ENCODE data around the gene MYOF. TPM values are rescaled to one million over a fixed set of nuclear protein-coding genes. Genes with fewer than 3 reads are reported as not detected.

The MYOF gene
- polyA plus RNA-seq, 1 of the 3 experiments (the other 2 are of a cell fraction): 103 TPM

DNA sequence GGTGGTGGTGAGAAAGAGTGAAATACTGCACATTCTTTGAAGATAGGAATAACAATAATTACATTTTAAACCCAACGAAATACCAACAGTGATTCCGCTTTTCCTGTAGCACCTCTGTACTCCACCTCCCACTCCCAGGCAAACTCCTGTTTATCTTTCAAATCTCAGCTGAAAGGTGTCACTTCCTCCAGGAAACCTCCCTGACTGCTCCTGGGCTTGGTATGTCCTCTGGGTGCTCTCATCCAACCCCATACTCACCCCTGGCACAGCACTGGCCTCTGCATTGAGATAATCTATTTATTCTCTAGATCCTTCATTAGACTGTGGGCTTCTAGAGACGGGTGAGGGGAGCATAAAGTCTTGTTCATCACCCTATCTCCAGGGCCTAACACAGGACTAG lies 148.0 kb downstream of the MYOF start (continued):
- TF ChIP-seq FOSL2 (IDR thresholded peaks at IDR 0.05; ENCODE audit: borderline replicate concordance, low read depth) (no peak), NRF1 (IDR thresholded peaks at IDR 0.05; ENCODE audit: low read depth, low read length) (no peak)
- TF ChIP-seq, protein P1, sequence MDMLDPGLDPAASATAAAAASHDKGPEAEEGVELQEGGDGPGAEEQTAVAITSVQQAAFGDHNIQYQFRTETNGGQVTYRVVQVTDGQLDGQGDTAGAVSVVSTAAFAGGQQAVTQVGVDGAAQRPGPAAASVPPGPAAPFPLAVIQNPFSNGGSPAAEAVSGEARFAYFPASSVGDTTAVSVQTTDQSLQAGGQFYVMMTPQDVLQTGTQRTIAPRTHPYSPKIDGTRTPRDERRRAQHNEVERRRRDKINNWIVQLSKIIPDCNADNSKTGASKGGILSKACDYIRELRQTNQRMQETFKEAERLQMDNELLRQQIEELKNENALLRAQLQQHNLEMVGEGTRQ (IDR thresholded peaks at IDR 0.05; ENCODE audit: borderline replicate concordance, low read depth, low read length): no peak

DNA sequence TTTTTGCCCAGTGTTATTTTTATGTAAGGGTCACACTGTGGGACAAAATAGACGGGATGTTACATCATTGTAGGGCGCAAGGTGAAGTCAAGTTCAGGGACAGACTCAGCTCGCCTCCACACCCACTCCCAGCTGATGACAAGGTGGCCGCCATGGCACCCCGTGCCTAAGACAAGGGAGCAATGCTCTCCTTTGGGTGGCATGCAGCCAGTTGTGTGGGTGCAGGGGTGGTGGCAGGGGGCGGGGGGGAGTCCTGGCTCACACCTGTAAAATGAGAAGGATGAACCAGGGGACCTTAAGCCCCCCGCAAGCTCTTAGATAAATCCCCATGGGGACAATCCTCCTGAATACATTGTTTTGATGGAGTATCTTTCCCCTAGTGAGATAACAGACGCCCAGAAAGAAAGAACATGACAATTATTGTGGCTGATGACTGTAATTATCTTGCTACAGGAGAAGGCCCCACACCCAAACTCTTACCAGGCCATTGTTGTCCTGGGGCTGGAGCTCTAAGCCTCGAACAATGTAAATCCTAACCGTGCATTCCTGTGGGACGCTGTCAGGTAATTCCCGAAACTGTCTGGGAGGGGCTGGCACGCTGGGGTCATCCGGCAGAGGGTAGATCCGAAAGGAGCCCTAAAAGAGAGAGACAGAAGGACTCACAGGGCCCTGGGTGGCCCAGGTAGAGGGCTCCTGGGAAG lies 148.7 kb downstream of the MYOF start:
- Histone ChIP-seq H3K36me3 (replicated peaks in 1 of 2; ENCODE audit: control insufficient read depth in 1 of 2, insufficient read depth in 2 of 2, low read length in 1 of 2) (peaks cover 57 to 67% of the 10 kb centered on the region in 2 experiments), H4K20me1 (ENCODE audit: insufficient read depth) (no peaks in the 10 kb centered on the region), H3K9ac (no peak overlapping the region), H3K27me3 (ENCODE audit: insufficient read depth) (no peaks in the 10 kb centered on the region), H2AFZ (ENCODE audit: low read depth) (no peak overlapping the region), H3K27ac (ENCODE audit: low read depth in 2 of 2, low read length in 1 of 2) (no peak overlapping the region), H3K79me2 (ENCODE audit: insufficient read depth) (no peaks in the 10 kb centered on the region), H3F3A (replicated peaks; ENCODE audit: insufficient read depth) (peaks cover 5% of the 10 kb centered on the region), H3K4me3 (ENCODE audit: low read depth in 2 of 2, low read length in 1 of 2) (no peak overlapping the region), H3K9me3 (no peaks in the 10 kb centered on the region), H3K4me2 (no peak overlapping the region), H3K9me2 (no peaks in the 10 kb centered on the region), H3K4me1 (ENCODE audit: control insufficient read depth in 1 of 2, insufficient read depth in 2 of 2, low read depth in 1 of 2, low read length in 1 of 2) (no peaks in the 10 kb centered on the region; a peak in 1 of 4 replicates)
- WGBS (ENCODE audit: low lambda C conversion rate): 91% methylated on average over 15 of the region's 15 CpGs
- CTCF ChIA-PET: interaction anchor here (1.3 to 2.4 kb wide), 2 partner anchors 20 to 254 kb away, joined by 3 to 9 read pairs; no protein-coding TSS in a partner anchor
- TF ChIP-seq NRF1 (IDR thresholded peaks at IDR 0.05; ENCODE audit: low read depth, low read length): no peak
- TF ChIP-seq FOXM1 (IDR thresholded peaks at IDR 0.05; ENCODE audit: low read depth): no peak
- no peak for TF ChIP-seq SMC3 (IDR thresholded peaks at IDR 0.05; ENCODE audit: low read depth, low read length)
- TF ChIP-seq, protein P2, sequence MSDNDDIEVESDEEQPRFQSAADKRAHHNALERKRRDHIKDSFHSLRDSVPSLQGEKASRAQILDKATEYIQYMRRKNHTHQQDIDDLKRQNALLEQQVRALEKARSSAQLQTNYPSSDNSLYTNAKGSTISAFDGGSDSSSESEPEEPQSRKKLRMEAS (IDR thresholded peaks at IDR 0.05; ENCODE audit: low read depth): no peak
- TF ChIP-seq, protein P3, sequence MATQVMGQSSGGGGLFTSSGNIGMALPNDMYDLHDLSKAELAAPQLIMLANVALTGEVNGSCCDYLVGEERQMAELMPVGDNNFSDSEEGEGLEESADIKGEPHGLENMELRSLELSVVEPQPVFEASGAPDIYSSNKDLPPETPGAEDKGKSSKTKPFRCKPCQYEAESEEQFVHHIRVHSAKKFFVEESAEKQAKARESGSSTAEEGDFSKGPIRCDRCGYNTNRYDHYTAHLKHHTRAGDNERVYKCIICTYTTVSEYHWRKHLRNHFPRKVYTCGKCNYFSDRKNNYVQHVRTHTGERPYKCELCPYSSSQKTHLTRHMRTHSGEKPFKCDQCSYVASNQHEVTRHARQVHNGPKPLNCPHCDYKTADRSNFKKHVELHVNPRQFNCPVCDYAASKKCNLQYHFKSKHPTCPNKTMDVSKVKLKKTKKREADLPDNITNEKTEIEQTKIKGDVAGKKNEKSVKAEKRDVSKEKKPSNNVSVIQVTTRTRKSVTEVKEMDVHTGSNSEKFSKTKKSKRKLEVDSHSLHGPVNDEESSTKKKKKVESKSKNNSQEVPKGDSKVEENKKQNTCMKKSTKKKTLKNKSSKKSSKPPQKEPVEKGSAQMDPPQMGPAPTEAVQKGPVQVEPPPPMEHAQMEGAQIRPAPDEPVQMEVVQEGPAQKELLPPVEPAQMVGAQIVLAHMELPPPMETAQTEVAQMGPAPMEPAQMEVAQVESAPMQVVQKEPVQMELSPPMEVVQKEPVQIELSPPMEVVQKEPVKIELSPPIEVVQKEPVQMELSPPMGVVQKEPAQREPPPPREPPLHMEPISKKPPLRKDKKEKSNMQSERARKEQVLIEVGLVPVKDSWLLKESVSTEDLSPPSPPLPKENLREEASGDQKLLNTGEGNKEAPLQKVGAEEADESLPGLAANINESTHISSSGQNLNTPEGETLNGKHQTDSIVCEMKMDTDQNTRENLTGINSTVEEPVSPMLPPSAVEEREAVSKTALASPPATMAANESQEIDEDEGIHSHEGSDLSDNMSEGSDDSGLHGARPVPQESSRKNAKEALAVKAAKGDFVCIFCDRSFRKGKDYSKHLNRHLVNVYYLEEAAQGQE (IDR thresholded peaks at IDR 0.05; ENCODE audit: low read depth, low read length): no peak
- TF ChIP-seq SIN3A (IDR thresholded peaks at IDR 0.05; ENCODE audit: borderline replicate concordance, low read depth, low read length): no peak
- DNase-seq: no peak
- POLR2A ChIA-PET: no interaction called here

DNA sequence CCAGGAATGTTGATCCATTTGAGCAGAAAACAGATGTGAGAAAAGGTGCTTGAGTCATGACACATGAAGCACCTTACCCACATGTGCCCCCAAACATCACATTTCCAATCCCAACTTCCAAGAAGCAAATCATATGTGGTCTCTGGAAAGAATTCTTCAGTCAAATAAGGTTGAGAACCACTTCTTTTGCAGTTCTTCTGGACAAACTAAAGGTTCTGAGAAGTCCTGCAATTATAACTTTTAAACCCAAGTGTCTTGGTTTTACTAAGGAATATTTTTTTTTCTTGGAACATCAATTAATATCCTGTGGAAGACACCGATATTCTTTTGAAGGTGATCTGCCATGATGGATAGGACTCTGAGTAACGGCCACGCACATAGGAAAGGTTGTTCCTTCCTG lies 151.3 kb downstream of the MYOF start:
- Histone ChIP-seq H3F3A (replicated peaks; ENCODE audit: insufficient read depth) (no peaks in the 10 kb centered on the region), H3K36me3 (replicated peaks in 1 of 2; ENCODE audit: control insufficient read depth in 1 of 2, insufficient read depth in 2 of 2, low read length in 1 of 2) (peaks cover 55 to 60% of the 10 kb centered on the region in 2 experiments), H3K4me1 (ENCODE audit: control insufficient read depth in 1 of 2, insufficient read depth in 2 of 2, low read depth in 1 of 2, low read length in 1 of 2) (no peaks in the 10 kb centered on the region; a peak in 1 of 4 replicates), H3K9ac (no peak overlapping the region), H3K4me2 (no peak overlapping the region), H3K79me2 (ENCODE audit: insufficient read depth) (no peaks in the 10 kb centered on the region), H4K20me1 (ENCODE audit: insufficient read depth) (no peaks in the 10 kb centered on the region), H3K9me2 (no peaks in the 10 kb centered on the region), H3K27me3 (ENCODE audit: insufficient read depth) (no peaks in the 10 kb centered on the region), H2AFZ (ENCODE audit: low read depth) (no peak overlapping the region), H3K27ac (ENCODE audit: low read depth in 2 of 2, low read length in 1 of 2) (no peak overlapping the region), H3K9me3 (no peaks in the 10 kb centered on the region), H3K4me3 (ENCODE audit: low read depth in 2 of 2, low read length in 1 of 2) (no peak overlapping the region)
- ChIA-PET POLR2A (no interaction called here), CTCF (no interaction called here)
- WGBS (ENCODE audit: low lambda C conversion rate): 97% methylated on average over 3 of the region's 3 CpGs
- no peak for DNase-seq
- TF ChIP-seq, protein P4, sequence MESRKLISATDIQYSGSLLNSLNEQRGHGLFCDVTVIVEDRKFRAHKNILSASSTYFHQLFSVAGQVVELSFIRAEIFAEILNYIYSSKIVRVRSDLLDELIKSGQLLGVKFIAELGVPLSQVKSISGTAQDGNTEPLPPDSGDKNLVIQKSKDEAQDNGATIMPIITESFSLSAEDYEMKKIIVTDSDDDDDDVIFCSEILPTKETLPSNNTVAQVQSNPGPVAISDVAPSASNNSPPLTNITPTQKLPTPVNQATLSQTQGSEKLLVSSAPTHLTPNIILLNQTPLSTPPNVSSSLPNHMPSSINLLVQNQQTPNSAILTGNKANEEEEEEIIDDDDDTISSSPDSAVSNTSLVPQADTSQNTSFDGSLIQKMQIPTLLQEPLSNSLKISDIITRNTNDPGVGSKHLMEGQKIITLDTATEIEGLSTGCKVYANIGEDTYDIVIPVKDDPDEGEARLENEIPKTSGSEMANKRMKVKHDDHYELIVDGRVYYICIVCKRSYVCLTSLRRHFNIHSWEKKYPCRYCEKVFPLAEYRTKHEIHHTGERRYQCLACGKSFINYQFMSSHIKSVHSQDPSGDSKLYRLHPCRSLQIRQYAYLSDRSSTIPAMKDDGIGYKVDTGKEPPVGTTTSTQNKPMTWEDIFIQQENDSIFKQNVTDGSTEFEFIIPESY (IDR thresholded peaks at IDR 0.05; ENCODE audit: borderline replicate concordance, low read depth): no peak
- TF ChIP-seq GABPA (IDR thresholded peaks at IDR 0.05; ENCODE audit: low read depth) (no peak), RCOR1 (IDR thresholded peaks at IDR 0.05; ENCODE audit: low read length) (no peak), JUND (IDR thresholded peaks at IDR 0.05) (no peak), EP300 (IDR thresholded peaks at IDR 0.05; ENCODE audit: borderline replicate concordance in 1 of 2, low read depth in 1 of 2, low read length in 1 of 2) (no peak)
- TF ChIP-seq, protein P5, sequence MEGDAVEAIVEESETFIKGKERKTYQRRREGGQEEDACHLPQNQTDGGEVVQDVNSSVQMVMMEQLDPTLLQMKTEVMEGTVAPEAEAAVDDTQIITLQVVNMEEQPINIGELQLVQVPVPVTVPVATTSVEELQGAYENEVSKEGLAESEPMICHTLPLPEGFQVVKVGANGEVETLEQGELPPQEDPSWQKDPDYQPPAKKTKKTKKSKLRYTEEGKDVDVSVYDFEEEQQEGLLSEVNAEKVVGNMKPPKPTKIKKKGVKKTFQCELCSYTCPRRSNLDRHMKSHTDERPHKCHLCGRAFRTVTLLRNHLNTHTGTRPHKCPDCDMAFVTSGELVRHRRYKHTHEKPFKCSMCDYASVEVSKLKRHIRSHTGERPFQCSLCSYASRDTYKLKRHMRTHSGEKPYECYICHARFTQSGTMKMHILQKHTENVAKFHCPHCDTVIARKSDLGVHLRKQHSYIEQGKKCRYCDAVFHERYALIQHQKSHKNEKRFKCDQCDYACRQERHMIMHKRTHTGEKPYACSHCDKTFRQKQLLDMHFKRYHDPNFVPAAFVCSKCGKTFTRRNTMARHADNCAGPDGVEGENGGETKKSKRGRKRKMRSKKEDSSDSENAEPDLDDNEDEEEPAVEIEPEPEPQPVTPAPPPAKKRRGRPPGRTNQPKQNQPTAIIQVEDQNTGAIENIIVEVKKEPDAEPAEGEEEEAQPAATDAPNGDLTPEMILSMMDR (IDR thresholded peaks at IDR 0.05): no peak

Data from SK-N-SH (cell line).